Measurements from ENCODE around the gene TICAM2.
A peak's percentile ranks its signal among the peaks of the same experiment; 100 is the strongest.

The TICAM2 gene

DNA sequence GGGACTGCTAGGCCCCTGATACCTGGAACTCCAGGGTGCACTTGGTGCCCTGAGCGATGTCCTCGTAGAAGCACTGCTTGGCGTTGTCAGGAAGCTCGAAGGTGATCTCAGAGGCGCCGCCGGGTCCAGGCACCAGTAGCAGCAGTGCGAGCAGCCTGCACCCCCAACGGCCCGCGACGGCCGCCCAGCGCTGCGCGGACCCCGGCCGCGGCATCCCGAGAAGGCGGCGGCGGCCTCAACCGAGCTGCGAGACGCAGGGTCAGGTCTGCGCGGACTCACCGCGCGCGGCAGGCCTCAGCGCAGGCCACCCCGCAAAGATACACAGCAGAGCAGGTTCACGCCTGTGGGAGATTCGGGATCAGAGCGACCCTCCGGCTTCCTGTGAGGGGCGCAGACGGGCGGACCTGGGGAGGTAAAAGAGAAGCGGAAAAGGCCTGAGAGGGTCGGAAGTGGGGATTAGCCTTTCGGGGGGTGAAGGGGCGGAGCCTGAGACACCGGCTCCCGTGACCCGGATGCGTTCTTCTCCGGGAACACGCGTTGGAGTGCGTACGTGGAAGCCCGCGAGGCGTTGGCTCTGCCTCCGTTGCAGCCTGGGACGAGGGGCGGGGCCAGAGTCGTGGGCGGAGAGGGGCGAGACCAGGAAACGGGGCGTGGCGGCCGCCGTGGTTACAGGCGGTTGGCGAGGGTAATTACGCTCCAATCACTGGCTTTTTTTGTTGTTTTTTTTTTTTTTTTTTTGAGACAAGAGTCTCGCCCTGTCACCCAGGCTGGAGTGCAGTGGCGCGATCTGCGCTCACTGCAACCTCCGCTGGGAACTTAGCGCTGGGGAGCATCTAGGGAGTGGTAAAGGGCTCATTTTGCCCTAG lies 23.5 kb upstream of the TICAM2 start, which contains the start of gene TMED7 (continued):
- TF ChIP-seq ZNF423 (tag by site-specific recombination; IDR thresholded peaks at IDR 0.05) (no peak; the same call in 1 of the 2 replicates), ZNF221 (tag by site-specific recombination; IDR thresholded peaks at IDR 0.05; ENCODE audit: borderline replicate concordance) (no peak), KLF16 (tag by site-specific recombination; IDR thresholded peaks at IDR 0.05) (peak; percentile 46), ZNF350 (tag by site-specific recombination; IDR thresholded peaks at IDR 0.05) (no peak), ZNF555 (tag by site-specific recombination; conservative IDR thresholded peaks at IDR 0.05) (no peak), ZNF560 (tag by site-specific recombination; IDR thresholded peaks at IDR 0.05; ENCODE audit: borderline replicate concordance) (no peak), ZNF132 (tag by site-specific recombination; IDR thresholded peaks at IDR 0.05; ENCODE audit: borderline replicate concordance) (no peak), ZNF621 (tag by site-specific recombination; IDR thresholded peaks at IDR 0.05) (no peak), ZNF677 (tag by site-specific recombination; IDR thresholded peaks at IDR 0.05) (no peak), ZNF658 (tag by site-specific recombination; IDR thresholded peaks at IDR 0.05) (no peak), ZNF747 (tag by site-specific recombination; IDR thresholded peaks at IDR 0.05) (no peak), YY2 (tag by site-specific recombination; IDR thresholded peaks at IDR 0.05) (no peak), ZBTB8A (tag by site-specific recombination; IDR thresholded peaks at IDR 0.05) (peak; percentile 83), ZNF23 (tag by site-specific recombination; IDR thresholded peaks at IDR 0.05; ENCODE audit: borderline replicate concordance) (no peak), ZNF558 (tag by site-specific recombination; IDR thresholded peaks at IDR 0.05) (no peak; the same call in none of the 2 replicates), ZXDB (tag by site-specific recombination; IDR thresholded peaks at IDR 0.05) (peak; percentile 86), ZNF76 (tag by site-specific recombination; IDR thresholded peaks at IDR 0.05; ENCODE audit: borderline replicate concordance, low read depth) (peak; percentile 87), YY1 (tag by site-specific recombination; IDR thresholded peaks at IDR 0.05) (0 out of 2 replicates have a peak, but pooled peaks have one; percentile 41), SP3 (tag by site-specific recombination; IDR thresholded peaks at IDR 0.05) (peak; percentile 98), ZNF792 (tag by site-specific recombination; IDR thresholded peaks at IDR 0.05) (no peak), PRDM1 (tag by site-specific recombination; IDR thresholded peaks at IDR 0.05) (no peak), SP7 (tag by site-specific recombination; IDR thresholded peaks at IDR 0.05) (peak; percentile 82), ZNF2 (tag by site-specific recombination; IDR thresholded peaks at IDR 0.05) (0 out of 2 replicates have a peak, but pooled peaks have one; percentile 24), ZNF274 (IDR thresholded peaks at IDR 0.05; ENCODE audit: low read length) (no peak), ZNF274 (tag by site-specific recombination; IDR thresholded peaks at IDR 0.05; ENCODE audit: borderline replicate concordance) (no peak), ZSCAN23 (tag by site-specific recombination; IDR thresholded peaks at IDR 0.05) (no peak), ZNF133 (tag by site-specific recombination; IDR thresholded peaks at IDR 0.05) (no peak), ZNF114 (tag by site-specific recombination; IDR thresholded peaks at IDR 0.05) (no peak)
- TF ChIP-seq, protein P1, sequence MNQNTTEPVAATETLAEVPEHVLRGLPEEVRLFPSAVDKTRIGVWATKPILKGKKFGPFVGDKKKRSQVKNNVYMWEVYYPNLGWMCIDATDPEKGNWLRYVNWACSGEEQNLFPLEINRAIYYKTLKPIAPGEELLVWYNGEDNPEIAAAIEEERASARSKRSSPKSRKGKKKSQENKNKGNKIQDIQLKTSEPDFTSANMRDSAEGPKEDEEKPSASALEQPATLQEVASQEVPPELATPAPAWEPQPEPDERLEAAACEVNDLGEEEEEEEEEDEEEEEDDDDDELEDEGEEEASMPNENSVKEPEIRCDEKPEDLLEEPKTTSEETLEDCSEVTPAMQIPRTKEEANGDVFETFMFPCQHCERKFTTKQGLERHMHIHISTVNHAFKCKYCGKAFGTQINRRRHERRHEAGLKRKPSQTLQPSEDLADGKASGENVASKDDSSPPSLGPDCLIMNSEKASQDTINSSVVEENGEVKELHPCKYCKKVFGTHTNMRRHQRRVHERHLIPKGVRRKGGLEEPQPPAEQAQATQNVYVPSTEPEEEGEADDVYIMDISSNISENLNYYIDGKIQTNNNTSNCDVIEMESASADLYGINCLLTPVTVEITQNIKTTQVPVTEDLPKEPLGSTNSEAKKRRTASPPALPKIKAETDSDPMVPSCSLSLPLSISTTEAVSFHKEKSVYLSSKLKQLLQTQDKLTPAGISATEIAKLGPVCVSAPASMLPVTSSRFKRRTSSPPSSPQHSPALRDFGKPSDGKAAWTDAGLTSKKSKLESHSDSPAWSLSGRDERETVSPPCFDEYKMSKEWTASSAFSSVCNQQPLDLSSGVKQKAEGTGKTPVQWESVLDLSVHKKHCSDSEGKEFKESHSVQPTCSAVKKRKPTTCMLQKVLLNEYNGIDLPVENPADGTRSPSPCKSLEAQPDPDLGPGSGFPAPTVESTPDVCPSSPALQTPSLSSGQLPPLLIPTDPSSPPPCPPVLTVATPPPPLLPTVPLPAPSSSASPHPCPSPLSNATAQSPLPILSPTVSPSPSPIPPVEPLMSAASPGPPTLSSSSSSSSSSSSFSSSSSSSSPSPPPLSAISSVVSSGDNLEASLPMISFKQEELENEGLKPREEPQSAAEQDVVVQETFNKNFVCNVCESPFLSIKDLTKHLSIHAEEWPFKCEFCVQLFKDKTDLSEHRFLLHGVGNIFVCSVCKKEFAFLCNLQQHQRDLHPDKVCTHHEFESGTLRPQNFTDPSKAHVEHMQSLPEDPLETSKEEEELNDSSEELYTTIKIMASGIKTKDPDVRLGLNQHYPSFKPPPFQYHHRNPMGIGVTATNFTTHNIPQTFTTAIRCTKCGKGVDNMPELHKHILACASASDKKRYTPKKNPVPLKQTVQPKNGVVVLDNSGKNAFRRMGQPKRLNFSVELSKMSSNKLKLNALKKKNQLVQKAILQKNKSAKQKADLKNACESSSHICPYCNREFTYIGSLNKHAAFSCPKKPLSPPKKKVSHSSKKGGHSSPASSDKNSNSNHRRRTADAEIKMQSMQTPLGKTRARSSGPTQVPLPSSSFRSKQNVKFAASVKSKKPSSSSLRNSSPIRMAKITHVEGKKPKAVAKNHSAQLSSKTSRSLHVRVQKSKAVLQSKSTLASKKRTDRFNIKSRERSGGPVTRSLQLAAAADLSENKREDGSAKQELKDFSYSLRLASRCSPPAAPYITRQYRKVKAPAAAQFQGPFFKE (tag by site-specific recombination; IDR thresholded peaks at IDR 0.05; ENCODE audit: borderline replicate concordance), result no peak

All from HEK293 (cell line).